ENCODE results near the gene DBF4B. TPM values are rescaled to one million over a fixed set of nuclear protein-coding genes. Genes with fewer than 3 reads are reported as not detected.

The DBF4B gene
- total RNA-seq, 1 experiment from 2014 or later: 24.7 TPM

DNA sequence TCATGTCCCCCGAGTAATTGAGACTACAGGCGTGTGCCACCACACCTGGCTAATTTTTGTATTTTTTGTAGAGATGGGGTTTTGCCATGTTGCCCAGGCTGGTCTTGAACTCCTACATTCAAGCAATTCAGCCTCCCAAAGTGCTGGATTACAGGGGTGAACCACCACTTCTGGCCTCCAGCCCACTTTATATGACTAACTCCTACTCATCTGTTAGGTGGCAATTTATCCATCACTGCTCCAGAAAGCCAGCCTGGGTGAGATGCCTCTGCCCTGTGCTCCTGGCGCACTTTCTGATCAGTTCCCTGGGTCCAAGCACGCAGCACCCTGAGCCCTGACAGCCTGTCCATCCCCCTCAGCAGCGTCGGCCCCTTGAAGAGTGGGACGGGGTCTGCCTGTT, 79.7 kb downstream of the DBF4B start:
- Histone ChIP-seq H2BK12ac (ENCODE audit: insufficient read length, low read depth, low read length) (no peak overlapping the region), H4K8ac (replicated peaks; ENCODE audit: insufficient read length, low read depth, low read length) (no peak overlapping the region), H3K4me1 (ENCODE audit: insufficient read depth, low read length) (no peaks in the 10 kb centered on the region), H3K23me2 (ENCODE audit: insufficient read length, low read depth, low read length, poor library complexity, severe bottlenecking) (no peaks in the 10 kb centered on the region), H2AK5ac (ENCODE audit: insufficient read length, low read length) (no peak overlapping the region), H3K79me1 (ENCODE audit: insufficient read depth, low read depth, low read length, poor library complexity, severe bottlenecking) (no peaks in the 10 kb centered on the region), H4K5ac (ENCODE audit: insufficient read length, low read depth, low read length) (no peak overlapping the region), H3K23ac (ENCODE audit: insufficient read length, low read depth, low read length) (no peak overlapping the region), H2BK15ac (ENCODE audit: low read depth, low read length) (no peak overlapping the region), H3K27me3 (ENCODE audit: insufficient read depth, low read length) (no peaks in the 10 kb centered on the region), H4K20me1 (ENCODE audit: control insufficient read depth, insufficient read depth, insufficient read length) (no peaks in the 10 kb centered on the region), H3K4me2 (ENCODE audit: insufficient read depth, insufficient read length, low read length) (no peak overlapping the region), H4K91ac (ENCODE audit: insufficient read length, low read depth, low read length) (no peak overlapping the region), H3T11ph (ENCODE audit: low read length) (no peak overlapping the region), H2BK20ac (ENCODE audit: low read depth, low read length, poor library complexity, severe bottlenecking) (no peak overlapping the region), H3K27ac (ENCODE audit: insufficient read length, low read depth, low read length) (no peak overlapping the region), H3K56ac (ENCODE audit: insufficient read length, low read depth, low read length) (no peak overlapping the region), H2BK5ac (ENCODE audit: insufficient read length, low read length) (no peak overlapping the region), H3K18ac (ENCODE audit: insufficient read length, low read depth, low read length) (no peak overlapping the region), H3K9me3 (ENCODE audit: control insufficient read depth, low read depth, low read length) (no peaks in the 10 kb centered on the region), H3K4ac (ENCODE audit: low read depth, low read length) (no peak overlapping the region), H3K9ac (ENCODE audit: extremely low read depth, insufficient read length, low read length) (no peak overlapping the region), H3K14ac (ENCODE audit: insufficient read depth, low read length) (no peak overlapping the region), H2AFZ (ENCODE audit: low read length) (no peak overlapping the region), H2BK120ac (ENCODE audit: low read depth, low read length, poor library complexity, severe bottlenecking) (no peak overlapping the region), H3K79me2 (ENCODE audit: insufficient read depth, low read length) (no peaks in the 10 kb centered on the region)
- peaks cover 0 to 11% of the 10 kb centered on the region in 2 experiments; a peak in 3 of 4 replicates for H3K4me1 Mint-ChIP-seq
- no CpG with 5 or more reads among the region's 7 CpGs for WGBS (ENCODE audit: extremely low coverage, insufficient read length, low lambda C conversion rate)
- H3K27me3 Mint-ChIP-seq (ENCODE audit: low read depth): no peaks in the 10 kb centered on the region; the same call in 1 of the 2 replicates
- no peak overlapping the region for H3K27ac Mint-ChIP-seq
- DNase-seq: no peak
- no peaks in the 10 kb centered on the region for H3K9me3 Mint-ChIP-seq
- H3K36me3 Mint-ChIP-seq (ENCODE audit: insufficient read depth in 1 of 3, low read depth in 3 of 3): no peaks in the 10 kb centered on the region
- TF ChIP-seq, protein P1, sequence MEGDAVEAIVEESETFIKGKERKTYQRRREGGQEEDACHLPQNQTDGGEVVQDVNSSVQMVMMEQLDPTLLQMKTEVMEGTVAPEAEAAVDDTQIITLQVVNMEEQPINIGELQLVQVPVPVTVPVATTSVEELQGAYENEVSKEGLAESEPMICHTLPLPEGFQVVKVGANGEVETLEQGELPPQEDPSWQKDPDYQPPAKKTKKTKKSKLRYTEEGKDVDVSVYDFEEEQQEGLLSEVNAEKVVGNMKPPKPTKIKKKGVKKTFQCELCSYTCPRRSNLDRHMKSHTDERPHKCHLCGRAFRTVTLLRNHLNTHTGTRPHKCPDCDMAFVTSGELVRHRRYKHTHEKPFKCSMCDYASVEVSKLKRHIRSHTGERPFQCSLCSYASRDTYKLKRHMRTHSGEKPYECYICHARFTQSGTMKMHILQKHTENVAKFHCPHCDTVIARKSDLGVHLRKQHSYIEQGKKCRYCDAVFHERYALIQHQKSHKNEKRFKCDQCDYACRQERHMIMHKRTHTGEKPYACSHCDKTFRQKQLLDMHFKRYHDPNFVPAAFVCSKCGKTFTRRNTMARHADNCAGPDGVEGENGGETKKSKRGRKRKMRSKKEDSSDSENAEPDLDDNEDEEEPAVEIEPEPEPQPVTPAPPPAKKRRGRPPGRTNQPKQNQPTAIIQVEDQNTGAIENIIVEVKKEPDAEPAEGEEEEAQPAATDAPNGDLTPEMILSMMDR (conservative IDR thresholded peaks at IDR 0.05): no peak
- no peak overlapping the region; a peak in 1 of 5 replicates for H3K4me3 Mint-ChIP-seq

Data from H9 (cell line).